GM12878 (cell line): ENCODE measurements around the gene PGAM1. TPM values are rescaled to one million over a fixed set of nuclear protein-coding genes. Genes with fewer than 3 reads are reported as not detected.
"Not testable (repeated sequence)": the region's sequence is repeated elsewhere in the genome, so short reads cannot be mapped to it uniquely, and the experiment has no call there.

Source experiments
- ATAC-seq: fragments of 200-7000 bp; cut with Tn5 transposase; 3 replicates; pipeline ENCODE4 v1.9.1; 2020; ENCODE audit warnings: mild to moderate bottlenecking, moderate library complexity
- BruUV-seq: library from RNA; stranded (reverse); fragments of 400-500 nt; replicated peaks from 2 replicates; lab custom pipeline; 2021; lab: Mats Ljungman, UMichigan
- CTCF ChIA-PET: fragments of 300-600 bp; sonication (Branson Sonifier 250); formaldehyde crosslinking; extraction: SDS; loops from one replicate; lab custom pipeline; 2021; ENCODE audit warnings: inconsistent platforms; lab: Yijun Ruan, JAX
- POLR2A ChIA-PET: fragments of 350-600 bp; formaldehyde crosslinking; extraction: SDS; loops from one replicate; lab custom pipeline; 2021; ENCODE audit warnings: inconsistent platforms; lab: Charles Lee
- RAD21 ChIA-PET: fragments of 300-600 bp; sonication (Branson Sonifier 250); formaldehyde crosslinking; loops from one replicate; lab custom pipeline; 2023; ENCODE audit warnings: antibody characterized with exemption; ENCODE audit not compliant: unreplicated experiment; lab: Charles Lee
- SMC1A ChIA-PET: fragments of 300-600 bp; sonication (Branson Sonifier 250); formaldehyde crosslinking; loops from one replicate; lab custom pipeline; 2023; ENCODE audit not compliant: unreplicated experiment, uncharacterized antibody; lab: Charles Lee
- DNase-seq: peaks from one replicate; pipeline ENCODE4 v3.0.0-alpha.2; 2011; ENCODE audit warnings: low read depth, low spot score
- FAIRE-seq: peaks from 3 replicates; lab custom pipeline; 2011; peaks lifted over from hg19 to GRCh38; lab: Jason Lieb, UNC
- H2AFZ ChIP-seq: 2 replicates; pipeline ENCODE4 v1.6.0; 2011; ENCODE audit warnings: low read depth, low read length, control low read depth; ENCODE audit not compliant: control insufficient read depth
- H3K27ac ChIP-seq: 2 replicates; pipeline ENCODE4 v1.5.1; 2011; ENCODE audit warnings: control low read depth; ENCODE audit not compliant: control insufficient read depth, insufficient read depth
- H3K27me3 ChIP-seq, 2 experiments: replicated peaks in 1 of 2; 2 replicates each; pipeline versions ENCODE4 v1.6.0 to v1.6.1; 2011; ENCODE audit warnings: low read length in 1 of 2; ENCODE audit not compliant: control insufficient read depth in 2 of 2, insufficient read depth in 2 of 2
- H3K36me3 ChIP-seq, 2 experiments: 2 replicates each; pipeline ENCODE4 v1.5.1; 2011; ENCODE audit warnings: low read length in 1 of 2; ENCODE audit not compliant: control insufficient read depth in 2 of 2, insufficient read depth in 2 of 2
- H3K4me1 ChIP-seq: 2 replicates; pipeline ENCODE4 v1.6.1; 2011; ENCODE audit warnings: mild to moderate bottlenecking, low read length, moderate library complexity, mixed read lengths; ENCODE audit not compliant: control insufficient read depth, insufficient read depth
- H3K4me2 ChIP-seq: 2 replicates; pipeline ENCODE4 v1.6.0; 2011; ENCODE audit warnings: control low read depth; ENCODE audit not compliant: control insufficient read depth, insufficient read depth
- H3K4me3 ChIP-seq: fragments of 200-600 bp; sonication (generic); 2 replicates; pipeline ENCODE4 v1.5.1; 2016
- H3K79me2 ChIP-seq: 2 replicates; pipeline ENCODE4 v1.6.0; 2011; ENCODE audit warnings: low read length; ENCODE audit not compliant: control insufficient read depth, insufficient read depth
- H3K9ac ChIP-seq: 2 replicates; pipeline ENCODE4 v1.8.0; 2011; ENCODE audit warnings: low read length, control low read depth, mixed read lengths; ENCODE audit not compliant: control insufficient read depth, insufficient read depth
- H3K9me3 ChIP-seq: replicated peaks from 3 replicates; pipeline ENCODE4 v1.5.1; 2011; ENCODE audit warnings: mild to moderate bottlenecking, low read length; ENCODE audit not compliant: control insufficient read depth, insufficient read depth
- H4K20me1 ChIP-seq: 2 replicates; pipeline ENCODE4 v1.6.0; 2011; ENCODE audit not compliant: control insufficient read depth, insufficient read depth
- WGBS: methylation state at CpG from one replicate; pipeline ENCODE4 v1.1.6; 2016; ENCODE audit warnings: low lambda C conversion rate; ENCODE audit not compliant: insufficient replicate concordance, insufficient coverage; ENCODE audit errors: missing lambda C conversion rate; 5-methylcytosine and 5-hydroxymethylcytosine counted together
- in situ Hi-C: fragments of 300-500 bp; cut with MboI; formaldehyde crosslinking; loops from 9 replicates; pipeline ENCODE4 v1.14.3; 2018; ENCODE audit warnings: mixed read lengths
- intact Hi-C: fragments of 100-400 bp; cut with micrococcal nuclease; formaldehyde crosslinking; loops from one replicate; pipeline ENCODE4 v1.14.2; 2022; ENCODE audit not compliant: unreplicated experiment
- polyA plus RNA-seq, 11 experiments: library from polyadenylated mRNA; depleted of rRNA in 4 of 11; unstranded in 6 of 11; stranded (reverse) in 5 of 11; fragments of >200 nt; fragmentation: Nextera tagmentation in 4 of 11; fragmentation: Illumina TruSeq in 1 of 11; extraction: Ambion mirVana in 4 of 11; extraction: Trizol in 1 of 11; gene quantifications; 1 replicate in 1 of 11; 2 replicates in 10 of 11; pipeline versions ENCODE4 v1.2.1 to v1.2.3, GENCODE V29; 2011 to 2016; ENCODE audit warnings: inconsistent platforms in 2 of 11, missing spikeins in 2 of 11, low read depth in 1 of 11
- total RNA-seq, 4 experiments: library from RNA; depleted of rRNA in 3 of 4; stranded (reverse); fragments of >200 nt in 3 of 4; fragmentation: Illumina TruSeq in 1 of 4; extraction: Trizol in 1 of 4; gene quantifications; 2 replicates each; pipeline versions ENCODE4 v1.2.1 to v1.2.3, GENCODE V29; 2013 to 2021
- TF ChIP-seq, protein P1 (sequence below): fragments of 450-650 bp; IDR thresholded peaks from 2 replicates; pipeline ENCODE4 v1.6.1; 2016; ENCODE audit warnings: mild to moderate bottlenecking, moderate library complexity, borderline replicate concordance

Gene PGAM1
- total and polyA plus RNA-seq, 10 of the 15 experiments (the other 5 are each of a cell fraction or from before 2014, with no cell fraction given), result 115 to 1,362 (median 744) TPM

DNA sequence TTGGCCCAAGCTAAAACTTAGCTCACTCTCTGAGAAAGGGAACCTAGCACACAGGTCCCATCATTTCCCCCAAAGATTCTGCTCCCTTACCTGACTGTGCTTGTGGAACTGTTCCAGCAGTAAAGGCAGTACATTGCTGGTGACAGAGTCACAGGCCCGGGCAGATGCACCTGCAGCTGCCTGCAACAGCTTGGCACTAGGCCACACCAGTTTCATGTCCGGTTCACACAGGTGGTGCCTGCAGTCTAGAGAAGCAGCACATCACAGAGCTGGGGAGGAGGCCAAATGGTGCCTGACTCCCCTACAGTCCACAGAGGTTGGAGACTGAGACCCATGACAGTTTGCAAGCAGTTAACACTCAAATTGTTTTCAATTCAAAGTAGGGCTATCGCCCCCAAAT lies 42.2 kb downstream of the PGAM1 start (continued):
- TF ChIP-seq, protein P1, sequence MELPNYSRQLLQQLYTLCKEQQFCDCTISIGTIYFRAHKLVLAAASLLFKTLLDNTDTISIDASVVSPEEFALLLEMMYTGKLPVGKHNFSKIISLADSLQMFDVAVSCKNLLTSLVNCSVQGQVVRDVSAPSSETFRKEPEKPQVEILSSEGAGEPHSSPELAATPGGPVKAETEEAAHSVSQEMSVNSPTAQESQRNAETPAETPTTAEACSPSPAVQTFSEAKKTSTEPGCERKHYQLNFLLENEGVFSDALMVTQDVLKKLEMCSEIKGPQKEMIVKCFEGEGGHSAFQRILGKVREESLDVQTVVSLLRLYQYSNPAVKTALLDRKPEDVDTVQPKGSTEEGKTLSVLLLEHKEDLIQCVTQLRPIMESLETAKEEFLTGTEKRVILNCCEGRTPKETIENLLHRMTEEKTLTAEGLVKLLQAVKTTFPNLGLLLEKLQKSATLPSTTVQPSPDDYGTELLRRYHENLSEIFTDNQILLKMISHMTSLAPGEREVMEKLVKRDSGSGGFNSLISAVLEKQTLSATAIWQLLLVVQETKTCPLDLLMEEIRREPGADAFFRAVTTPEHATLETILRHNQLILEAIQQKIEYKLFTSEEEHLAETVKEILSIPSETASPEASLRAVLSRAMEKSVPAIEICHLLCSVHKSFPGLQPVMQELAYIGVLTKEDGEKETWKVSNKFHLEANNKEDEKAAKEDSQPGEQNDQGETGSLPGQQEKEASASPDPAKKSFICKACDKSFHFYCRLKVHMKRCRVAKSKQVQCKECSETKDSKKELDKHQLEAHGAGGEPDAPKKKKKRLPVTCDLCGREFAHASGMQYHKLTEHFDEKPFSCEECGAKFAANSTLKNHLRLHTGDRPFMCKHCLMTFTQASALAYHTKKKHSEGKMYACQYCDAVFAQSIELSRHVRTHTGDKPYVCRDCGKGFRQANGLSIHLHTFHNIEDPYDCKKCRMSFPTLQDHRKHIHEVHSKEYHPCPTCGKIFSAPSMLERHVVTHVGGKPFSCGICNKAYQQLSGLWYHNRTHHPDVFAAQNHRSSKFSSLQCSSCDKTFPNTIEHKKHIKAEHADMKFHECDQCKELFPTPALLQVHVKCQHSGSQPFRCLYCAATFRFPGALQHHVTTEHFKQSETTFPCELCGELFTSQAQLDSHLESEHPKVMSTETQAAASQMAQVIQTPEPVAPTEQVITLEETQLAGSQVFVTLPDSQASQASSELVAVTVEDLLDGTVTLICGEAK, result no peak

DNA sequence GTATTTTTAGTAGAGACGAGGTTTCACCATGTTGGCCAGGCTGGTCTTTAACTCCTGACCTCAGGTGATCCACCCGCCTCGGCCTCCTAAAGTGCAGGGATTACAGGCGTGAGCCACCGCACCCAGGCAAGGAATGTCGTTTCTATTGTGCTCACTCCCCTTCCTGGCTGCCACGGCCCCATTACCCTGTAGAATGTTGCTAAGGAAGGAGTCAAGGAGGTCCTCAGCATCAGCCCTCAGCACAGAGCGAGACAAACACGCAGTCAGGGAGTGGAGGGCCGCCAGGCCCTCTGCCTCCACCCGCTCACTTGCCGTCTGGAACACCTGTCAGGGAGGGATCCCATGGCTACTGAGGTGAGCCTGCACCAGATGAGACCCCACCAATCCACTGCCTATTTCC lies 42.8 kb downstream of the PGAM1 start:
- WGBS, result over 99% methylated on average over 12 of the region's 12 CpGs
- H3K27ac ChIP-seq, in situ Hi-C loops: not testable (repeated sequence)

More for the DNA sequence above, 42.8 kb downstream of the PGAM1 start:
- H3K27me3 ChIP-seq, H3K4me2 ChIP-seq, H3K4me3 ChIP-seq, FAIRE-seq, BruUV-seq, SMC1A ChIA-PET, DNase-seq, POLR2A ChIA-PET, RAD21 ChIA-PET, H3K4me1 ChIP-seq, H3K9me3 ChIP-seq, intact Hi-C loops, H2AFZ ChIP-seq, H3K9ac ChIP-seq, H3K79me2 ChIP-seq, H4K20me1 ChIP-seq, ATAC-seq: not testable (repeated sequence)
- peaks cover 20 to 32% of the 10 kb centered on the region in 2 experiments for H3K36me3 ChIP-seq
- CTCF ChIA-PET, result interaction anchor here (5.7 kb wide), 1 partner anchor 84 kb away, joined by 34 read pairs; no protein-coding TSS in a partner anchor
